ENCODE measurements around the gene NANOS2.

Gene NANOS2

GRCh38 chr19:45876411-45877197, 38.0 kb downstream of the NANOS2 start:
- no peak for ATAC-seq

GRCh38 chr19:45876161-45876410, 38.5 kb downstream of the NANOS2 start:
- no peak for TF ChIP-seq POU6F1 (CRISPR knock-in tag; IDR thresholded peaks at IDR 0.05; ENCODE audit: borderline replicate concordance, low read depth)
- TF ChIP-seq BACH2 (CRISPR knock-in tag; IDR thresholded peaks at IDR 0.05; ENCODE audit: borderline replicate concordance), result no peak
- no peak for TF ChIP-seq TCF4 (CRISPR knock-in tag; IDR thresholded peaks at IDR 0.05; ENCODE audit: borderline replicate concordance)
- TF ChIP-seq GLIS3 (CRISPR knock-in tag; IDR thresholded peaks at IDR 0.05), result no peak
- TF ChIP-seq PATZ1 (CRISPR knock-in tag; IDR thresholded peaks at IDR 0.05; ENCODE audit: borderline replicate concordance), result no peak
- TF ChIP-seq CSRNP3 (CRISPR knock-in tag; IDR thresholded peaks at IDR 0.05), result no peak
- ATAC-seq, result no peak; the same call in 2 of the 3 replicates

More at GRCh38 chr19:45876411-45877197, 38.0 kb downstream of the NANOS2 start:
- TF ChIP-seq ESRRG (CRISPR knock-in tag; IDR thresholded peaks at IDR 0.05) (no peak), ARNTL (CRISPR knock-in tag; IDR thresholded peaks at IDR 0.05; ENCODE audit: borderline replicate concordance, low read depth) (no peak), OSR1 (CRISPR knock-in tag; IDR thresholded peaks at IDR 0.05) (no peak), ISL1 (CRISPR knock-in tag; IDR thresholded peaks at IDR 0.05) (no peak), ZFP3 (CRISPR knock-in tag; IDR thresholded peaks at IDR 0.05) (no peak), PPARA (CRISPR knock-in tag; IDR thresholded peaks at IDR 0.05; ENCODE audit: borderline replicate concordance) (no peak), ZNF565 (CRISPR knock-in tag; conservative IDR thresholded peaks at IDR 0.05; ENCODE audit: low read depth) (no peak), ZNF70 (CRISPR knock-in tag; IDR thresholded peaks at IDR 0.05) (no peak), ZC3H10 (CRISPR knock-in tag; IDR thresholded peaks at IDR 0.05) (no peak), POU6F1 (CRISPR knock-in tag; IDR thresholded peaks at IDR 0.05; ENCODE audit: borderline replicate concordance, low read depth) (no peak), TOX (CRISPR knock-in tag; IDR thresholded peaks at IDR 0.05; ENCODE audit: borderline replicate concordance) (no peak), TCF4 (CRISPR knock-in tag; IDR thresholded peaks at IDR 0.05; ENCODE audit: borderline replicate concordance) (no peak), CREB5 (CRISPR knock-in tag; IDR thresholded peaks at IDR 0.05; ENCODE audit: low read depth) (no peak), RARB (CRISPR knock-in tag; IDR thresholded peaks at IDR 0.05) (no peak), BACH2 (CRISPR knock-in tag; IDR thresholded peaks at IDR 0.05; ENCODE audit: borderline replicate concordance) (no peak), PATZ1 (CRISPR knock-in tag; IDR thresholded peaks at IDR 0.05; ENCODE audit: borderline replicate concordance) (no peak)

- ATAC-seq, result no peak
- TF ChIP-seq ZC3H10 (CRISPR knock-in tag; IDR thresholded peaks at IDR 0.05) (no peak), TOX (CRISPR knock-in tag; IDR thresholded peaks at IDR 0.05; ENCODE audit: borderline replicate concordance) (no peak), TCF4 (CRISPR knock-in tag; IDR thresholded peaks at IDR 0.05; ENCODE audit: borderline replicate concordance) (no peak), CREB5 (CRISPR knock-in tag; IDR thresholded peaks at IDR 0.05; ENCODE audit: low read depth) (no peak), SNAI2 (CRISPR knock-in tag; IDR thresholded peaks at IDR 0.05) (no peak), ARNTL (CRISPR knock-in tag; IDR thresholded peaks at IDR 0.05; ENCODE audit: borderline replicate concordance, low read depth) (no peak), PATZ1 (CRISPR knock-in tag; IDR thresholded peaks at IDR 0.05; ENCODE audit: borderline replicate concordance) (no peak), ZNF565 (CRISPR knock-in tag; conservative IDR thresholded peaks at IDR 0.05; ENCODE audit: low read depth) (no peak), ISL1 (CRISPR knock-in tag; IDR thresholded peaks at IDR 0.05) (no peak), CSDC2 (CRISPR knock-in tag; IDR thresholded peaks at IDR 0.05) (no peak), RARB (CRISPR knock-in tag; IDR thresholded peaks at IDR 0.05) (no peak), ZFP3 (CRISPR knock-in tag; IDR thresholded peaks at IDR 0.05) (no peak), BACH2 (CRISPR knock-in tag; IDR thresholded peaks at IDR 0.05; ENCODE audit: borderline replicate concordance) (no peak)
Observed at GRCh38 chr19:45874620-45874966, 40.0 kb downstream of the NANOS2 start.

Measured in SK-N-SH treated with all-trans-retinoic acid at 6 μM for 48 hours (cell line).